ENCODE measurements around the gene ORC4. TPM values are rescaled to one million over a fixed set of nuclear protein-coding genes. Genes with fewer than 3 reads are reported as not detected.
A peak's percentile ranks its signal among the peaks of the same experiment; 100 is the strongest.

The ORC4 gene
- 41.3 TPM for total RNA-seq
- long read RNA-seq, full-length matches to known transcripts, result 25 of 42 reads
- long read RNA-seq, partial matches to known transcripts, result 2 of 42 reads
- long read RNA-seq, other reads (novel, unspliced or antisense), result 15 of 42 reads

- intact Hi-C loops (cut with DNase I), result no loop called here
- H3K4me3 ChIP-seq, result peak within 1 kb of the TSS; percentile 83
- TF ChIP-seq CTCF (IDR thresholded peaks at IDR 0.05), result peak; percentile 33
- H3K27me3 ChIP-seq (ENCODE audit: low read depth), result no peaks in the 10 kb centered on the region
- no peaks in the 10 kb centered on the region for H3K36me3 ChIP-seq
- H3K9me3 ChIP-seq, result no peaks in the 10 kb centered on the region
- peak; percentile 99 for DNase-seq
- peak within 1 kb of the TSS; percentile 89 for H3K27ac ChIP-seq
- peak; percentile 98 to 99 for ATAC-seq
- peaks cover 38% of the 10 kb centered on the region for H3K4me1 ChIP-seq
Observed at GRCh38 chr2:148020111-148021058, at the start of gene ORC4. Gene ORC4, minus strand, starts transcription at chr2:148020737. Its CDS starts 44,779 bp downstream, at chr2:147975958.

GRCh38 chr2:148067801-148068200 is 47.3 kb upstream of the ORC4 start:
- H3K36me3 ChIP-seq, result no peaks in the 10 kb centered on the region
- intact Hi-C loops (cut with DNase I), result no loop called here
- no peak for TF ChIP-seq CTCF (IDR thresholded peaks at IDR 0.05)
- H3K27ac ChIP-seq, result no peak overlapping the region
- DNase-seq (no peak), ATAC-seq (no peak)
- H3K4me3 ChIP-seq, result no peak overlapping the region
- H3K9me3 ChIP-seq, result no peaks in the 10 kb centered on the region
- no peaks in the 10 kb centered on the region for H3K27me3 ChIP-seq (ENCODE audit: low read depth)
- no peaks in the 10 kb centered on the region for H3K4me1 ChIP-seq

GRCh38 chr2:148065936-148066335 is 45.4 kb upstream of the ORC4 start:
- no peaks in the 10 kb centered on the region for H3K9me3 ChIP-seq
- intact Hi-C loops (cut with DNase I), result no loop called here
- no peaks in the 10 kb centered on the region for H3K27me3 ChIP-seq (ENCODE audit: low read depth)
- ATAC-seq, result no peak
- no peak overlapping the region for H3K27ac ChIP-seq
- no peak for TF ChIP-seq CTCF (IDR thresholded peaks at IDR 0.05)
- no peaks in the 10 kb centered on the region for H3K36me3 ChIP-seq
- DNase-seq, result no peak
- H3K4me3 ChIP-seq, result no peak overlapping the region
- H3K4me1 ChIP-seq, result no peaks in the 10 kb centered on the region

- Histone ChIP-seq H3K4me3 (no peak overlapping the region), H3K27me3 (ENCODE audit: low read depth) (no peaks in the 10 kb centered on the region), H3K9me3 (no peaks in the 10 kb centered on the region), H3K4me1 (no peaks in the 10 kb centered on the region), H3K36me3 (no peaks in the 10 kb centered on the region), H3K27ac (no peak overlapping the region)
- TF ChIP-seq CTCF (IDR thresholded peaks at IDR 0.05), result no peak
- intact Hi-C loops (cut with DNase I), result no loop called here
- DNase-seq (no peak), ATAC-seq (no peak)
Observed at GRCh38 chr2:148063633-148064032, 43.1 kb upstream of the ORC4 start.

- no peak for DNase-seq
- Histone ChIP-seq H3K4me1 (no peaks in the 10 kb centered on the region), H3K36me3 (no peaks in the 10 kb centered on the region), H3K27ac (no peak overlapping the region), H3K27me3 (ENCODE audit: low read depth) (no peaks in the 10 kb centered on the region), H3K9me3 (no peaks in the 10 kb centered on the region), H3K4me3 (no peak overlapping the region)
- TF ChIP-seq CTCF (IDR thresholded peaks at IDR 0.05), result no peak
- intact Hi-C loops (cut with DNase I), result no loop called here
- ATAC-seq, result no peak
Observed at GRCh38 chr2:148058641-148059040, 38.1 kb upstream of the ORC4 start.

Data from lower lobe of right lung (tissue), 2 donors.